Measurements from ENCODE around the gene CCDC15.
"Not testable (repeated sequence)": the region's sequence is repeated elsewhere in the genome, so short reads cannot be mapped to it uniquely, and the experiment has no call there.

CCDC15 gene

GRCh38 chr11:125005491-125005890 is 51.5 kb downstream of the CCDC15 start:
- DNase-seq, result no peak

- no peak for DNase-seq
Observed at GRCh38 chr11:125016413-125016812, 62.4 kb downstream of the CCDC15 start.

- DNase-seq, result no peak
Observed at GRCh38 chr11:125020342-125020741, 66.3 kb downstream of the CCDC15 start.

- no peak for DNase-seq
Observed at GRCh38 chr11:125022551-125022950, 68.5 kb downstream of the CCDC15 start.

GRCh38 chr11:125025968-125026367 is 72.0 kb downstream of the CCDC15 start:
- DNase-seq, result no peak

- DNase-seq, result not testable (repeated sequence)
Observed at GRCh38 chr11:125029431-125029830, 75.4 kb downstream of the CCDC15 start.

GRCh38 chr11:125036933-125037332 is 82.9 kb downstream of the CCDC15 start:
- no peak for DNase-seq

- no peak for DNase-seq
Observed at GRCh38 chr11:125049164-125049792, 95.3 kb downstream of the CCDC15 start.

- no peak for DNase-seq
Observed at GRCh38 chr11:125052047-125052446, 98.0 kb downstream of the CCDC15 start.

- DNase-seq, result no peak
Observed at GRCh38 chr11:125053167-125053566, 99.2 kb downstream of the CCDC15 start.

GRCh38 chr11:125055107-125055715 is 101.2 kb downstream of the CCDC15 start:
- no peak for DNase-seq

GRCh38 chr11:125056111-125056510 is 102.1 kb downstream of the CCDC15 start:
- not testable (repeated sequence) for DNase-seq

GRCh38 chr11:125056931-125057692 is 103.1 kb downstream of the CCDC15 start:
- no peak for DNase-seq

- no peak for DNase-seq
Observed at GRCh38 chr11:125057693-125058016, 103.7 kb downstream of the CCDC15 start.

- DNase-seq, result no peak
Observed at GRCh38 chr11:125061281-125061680, 107.3 kb downstream of the CCDC15 start.

GRCh38 chr11:125062218-125062930 is 108.4 kb downstream of the CCDC15 start:
- DNase-seq, result no peak

GRCh38 chr11:125062931-125063428 is 109.0 kb downstream of the CCDC15 start, which contains the start of gene SLC37A2:
TSS of gene SLC37A2 (plus strand) at chr11:125063305. CDS start at chr11:125063368, 63 bp downstream.
- peak; percentile 54 to 76 for DNase-seq

GRCh38 chr11:125063429-125064043 is 109.5 kb downstream of the CCDC15 start:
- no peak for DNase-seq

- DNase-seq, result no peak
Observed at GRCh38 chr11:125064070-125064469, 110.1 kb downstream of the CCDC15 start.

- no peak for DNase-seq
Observed at GRCh38 chr11:125068368-125068767, 114.4 kb downstream of the CCDC15 start.

GRCh38 chr11:125069008-125069407 is 115.0 kb downstream of the CCDC15 start:
- no peak for DNase-seq

GRCh38 chr11:125069796-125070195 is 115.8 kb downstream of the CCDC15 start:
- no peak for DNase-seq
